GM19193 (cell line): ENCODE measurements around the gene MTR.

Source experiments
- POLR2A ChIP-seq: IDR thresholded peaks from 4 replicates; pipeline ENCODE4 v1.6.1; 2011; ENCODE audit not compliant: insufficient read depth, insufficient read length; ENCODE audit errors: extremely low read depth

The MTR gene

DNA sequence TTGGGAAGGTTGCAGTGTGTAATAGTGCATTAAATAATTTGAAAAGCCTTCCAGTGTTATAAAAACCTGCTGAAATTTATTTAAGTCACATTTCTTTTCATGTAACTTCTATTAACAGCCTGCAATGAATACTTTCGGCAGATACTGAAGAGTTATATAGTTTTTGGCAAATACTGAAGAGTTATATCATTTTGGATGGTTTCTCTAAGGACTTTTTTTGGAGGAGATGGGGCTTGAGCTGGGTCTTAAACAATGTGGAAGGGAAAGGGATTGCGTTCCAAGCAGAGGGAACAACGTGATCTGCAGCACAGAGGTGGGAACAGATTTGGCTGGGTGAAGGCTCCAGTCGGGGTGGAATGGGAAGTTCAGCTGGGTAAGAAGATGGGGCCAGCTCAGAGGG lies 39.8 kb downstream of the MTR start:
- no peak for TF ChIP-seq POLR2A

DNA sequence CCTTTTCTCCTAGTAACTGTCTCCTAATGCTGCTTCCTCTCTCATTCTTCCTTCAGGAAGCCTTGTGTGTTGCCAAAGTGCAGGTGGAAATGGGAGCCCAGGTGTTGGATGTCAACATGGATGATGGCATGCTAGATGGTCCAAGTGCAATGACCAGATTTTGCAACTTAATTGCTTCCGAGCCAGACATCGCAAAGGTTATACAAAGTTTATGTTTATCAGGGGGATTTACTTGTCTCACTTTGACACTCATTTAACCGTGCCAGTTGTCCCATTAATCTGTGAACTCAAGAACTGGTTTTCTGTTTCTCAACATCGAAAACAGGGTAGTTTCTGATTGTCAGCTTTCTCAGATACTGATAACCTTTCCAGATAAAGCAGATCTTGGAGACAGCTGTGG lies 40.4 kb downstream of the MTR start:
- no peak for TF ChIP-seq POLR2A

DNA sequence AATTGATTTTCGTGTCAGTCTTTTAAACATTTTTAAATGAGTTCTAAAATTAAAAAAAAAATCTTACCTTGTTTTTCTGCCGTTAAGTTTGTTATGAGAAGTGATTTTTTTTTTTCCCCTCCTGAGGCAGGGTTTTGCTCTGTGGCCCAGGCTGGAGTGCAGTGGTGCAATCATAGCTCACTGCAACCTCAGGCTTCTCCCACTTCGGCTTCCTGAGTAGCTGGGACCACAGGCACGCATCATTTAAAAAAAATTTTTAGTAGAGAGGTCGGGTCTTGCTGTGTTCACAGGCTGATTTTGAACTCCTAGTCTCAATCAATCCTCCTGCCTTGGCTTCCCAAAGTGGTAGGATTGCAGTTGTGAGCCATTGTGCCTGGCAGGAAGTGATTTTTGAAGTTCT lies 41.1 kb downstream of the MTR start:
- TF ChIP-seq POLR2A: no peak

DNA sequence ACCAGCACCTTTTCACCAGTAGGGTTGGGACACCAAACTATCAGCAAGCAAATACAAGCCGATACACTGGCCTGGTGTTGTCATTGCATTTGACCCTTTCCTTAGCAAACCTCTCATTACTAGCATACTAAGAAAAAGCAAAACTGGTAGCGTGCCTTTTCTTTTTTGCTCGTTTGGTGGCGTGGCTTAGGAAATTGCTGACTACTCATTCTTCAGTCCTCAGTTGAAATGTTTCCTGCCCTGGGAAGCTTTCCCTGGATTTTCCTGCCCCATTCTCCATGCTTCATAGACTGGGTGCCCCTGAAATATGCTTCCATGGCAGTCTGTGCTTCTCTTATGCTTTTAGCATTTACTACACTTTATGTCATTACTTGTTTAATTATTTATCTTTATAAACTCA lies 42.0 kb downstream of the MTR start:
- no peak for TF ChIP-seq POLR2A

DNA sequence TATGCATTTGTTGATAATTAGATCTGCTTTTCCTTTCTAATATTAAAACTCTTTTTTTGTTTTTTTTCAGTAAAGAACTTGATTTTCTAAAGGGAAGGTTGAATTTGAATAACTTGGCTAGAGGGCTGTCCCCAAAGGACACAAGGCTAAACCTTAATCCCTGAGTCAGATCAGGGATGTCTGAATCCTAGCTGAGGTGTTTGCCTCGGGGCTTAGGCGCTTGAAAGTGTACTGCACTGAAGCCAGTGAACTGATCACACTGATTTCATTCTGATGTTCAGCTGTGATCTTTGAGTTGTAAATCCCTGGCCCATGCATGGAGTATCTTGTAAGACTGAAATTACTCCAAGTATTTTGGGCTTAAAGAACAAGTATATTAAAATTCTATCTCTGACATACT lies 42.8 kb downstream of the MTR start:
- TF ChIP-seq POLR2A: no peak

DNA sequence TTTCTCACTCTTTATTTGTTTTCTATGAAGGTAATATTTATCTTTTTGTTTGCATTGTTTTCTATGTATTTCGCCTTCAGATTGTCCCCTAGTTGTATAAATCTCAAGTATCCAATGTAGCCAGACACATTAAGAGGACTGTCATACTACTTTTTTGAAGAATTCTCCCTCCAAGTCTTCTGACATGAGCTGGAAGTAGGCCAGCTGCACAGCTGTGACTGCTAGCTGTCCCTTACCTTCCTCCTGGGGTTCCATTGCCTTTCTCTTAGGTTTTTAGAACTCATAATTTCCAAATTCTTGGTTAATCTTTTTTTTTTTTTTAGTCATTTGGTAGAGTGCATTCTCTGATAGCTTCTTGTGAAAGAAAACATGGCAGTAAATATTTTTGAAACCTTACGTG lies 46.2 kb downstream of the MTR start:
- TF ChIP-seq POLR2A: no peak

DNA sequence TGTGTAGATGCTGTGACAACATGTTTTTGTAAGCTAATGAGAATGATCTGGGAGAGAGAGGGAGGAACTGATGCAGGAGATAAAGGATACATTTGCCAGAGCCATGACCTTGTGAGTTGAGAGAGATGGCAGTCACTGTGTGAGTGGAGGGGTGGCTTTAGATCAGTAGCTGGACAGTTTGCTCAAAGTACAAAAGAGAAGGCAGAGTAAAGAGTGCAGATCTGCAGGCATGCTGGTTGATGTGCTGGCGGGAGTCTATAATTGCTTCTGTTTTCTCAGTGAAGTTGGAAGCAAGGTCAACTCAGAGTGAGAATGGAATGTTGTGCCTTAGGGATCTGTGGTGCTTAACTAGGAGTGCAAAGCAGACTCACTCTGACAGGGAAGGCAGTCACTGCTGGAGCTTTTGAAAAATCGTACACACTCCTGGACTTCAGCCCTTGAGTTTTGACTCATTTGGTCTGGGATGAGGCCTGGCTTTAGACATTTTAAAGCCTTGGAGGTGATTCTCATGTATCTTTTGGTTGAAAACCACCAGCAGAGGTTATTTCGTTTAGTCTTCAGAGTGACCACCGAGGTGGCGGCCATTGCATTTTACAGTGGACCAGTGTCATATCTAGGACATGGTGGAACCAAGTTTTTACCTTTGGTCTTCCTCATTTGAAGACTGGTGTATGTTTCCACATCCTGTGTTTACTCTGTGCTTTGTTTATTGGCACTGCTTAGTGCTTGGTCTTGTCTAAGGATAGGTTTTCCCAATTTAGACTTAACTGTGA lies 49.6 kb downstream of the MTR start:
- no peak for TF ChIP-seq POLR2A

DNA sequence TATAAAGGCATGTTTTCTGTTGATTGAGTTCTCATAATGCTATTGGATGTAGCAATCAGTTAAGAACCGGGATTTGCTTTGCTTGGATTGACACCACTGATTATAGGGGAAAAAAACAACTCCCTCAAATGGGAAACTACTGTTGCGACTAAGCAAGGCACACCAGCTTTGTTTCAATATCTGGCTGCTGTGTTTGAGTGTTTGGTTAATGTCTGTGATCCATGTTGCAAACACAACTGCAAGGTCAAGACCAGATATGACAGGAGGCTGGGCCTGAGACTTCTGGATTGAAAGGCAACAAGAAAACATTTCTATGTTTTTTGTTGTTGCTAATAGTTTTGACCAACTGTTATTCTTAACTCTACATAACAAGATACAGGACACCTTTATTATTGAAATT lies 50.7 kb downstream of the MTR start:
- TF ChIP-seq POLR2A: no peak

DNA sequence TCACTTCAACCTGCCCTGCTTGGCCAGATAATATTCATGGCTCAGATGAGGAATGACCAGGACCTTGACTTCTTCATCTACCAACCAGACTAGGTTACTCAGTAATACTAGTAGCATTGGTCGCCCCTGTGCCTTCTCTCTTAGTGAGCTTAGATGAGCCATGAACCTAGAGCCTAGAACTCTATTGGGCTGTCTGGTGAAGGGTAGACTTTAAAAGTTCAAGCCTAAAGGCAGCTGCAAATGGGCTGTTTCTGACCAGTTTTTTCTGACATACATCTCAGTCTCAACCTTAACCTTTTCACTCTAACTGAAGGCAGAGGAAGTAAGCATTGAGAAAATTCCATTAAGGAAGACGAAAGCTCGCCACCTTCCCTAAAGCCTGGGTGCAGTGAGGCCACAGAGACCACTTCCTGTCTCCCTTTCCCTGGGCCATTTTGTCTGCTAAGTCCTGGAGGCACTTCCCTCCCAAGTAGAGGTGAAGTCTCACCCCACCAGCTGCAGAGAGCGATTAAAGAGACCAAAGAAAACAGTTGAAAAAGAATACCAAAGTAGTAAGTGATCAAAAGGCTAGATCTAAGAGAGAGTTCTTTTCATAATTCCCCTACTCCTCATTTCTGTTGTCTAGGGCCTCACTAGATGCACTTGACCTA lies 53.3 kb downstream of the MTR start:
- no peak for TF ChIP-seq POLR2A

DNA sequence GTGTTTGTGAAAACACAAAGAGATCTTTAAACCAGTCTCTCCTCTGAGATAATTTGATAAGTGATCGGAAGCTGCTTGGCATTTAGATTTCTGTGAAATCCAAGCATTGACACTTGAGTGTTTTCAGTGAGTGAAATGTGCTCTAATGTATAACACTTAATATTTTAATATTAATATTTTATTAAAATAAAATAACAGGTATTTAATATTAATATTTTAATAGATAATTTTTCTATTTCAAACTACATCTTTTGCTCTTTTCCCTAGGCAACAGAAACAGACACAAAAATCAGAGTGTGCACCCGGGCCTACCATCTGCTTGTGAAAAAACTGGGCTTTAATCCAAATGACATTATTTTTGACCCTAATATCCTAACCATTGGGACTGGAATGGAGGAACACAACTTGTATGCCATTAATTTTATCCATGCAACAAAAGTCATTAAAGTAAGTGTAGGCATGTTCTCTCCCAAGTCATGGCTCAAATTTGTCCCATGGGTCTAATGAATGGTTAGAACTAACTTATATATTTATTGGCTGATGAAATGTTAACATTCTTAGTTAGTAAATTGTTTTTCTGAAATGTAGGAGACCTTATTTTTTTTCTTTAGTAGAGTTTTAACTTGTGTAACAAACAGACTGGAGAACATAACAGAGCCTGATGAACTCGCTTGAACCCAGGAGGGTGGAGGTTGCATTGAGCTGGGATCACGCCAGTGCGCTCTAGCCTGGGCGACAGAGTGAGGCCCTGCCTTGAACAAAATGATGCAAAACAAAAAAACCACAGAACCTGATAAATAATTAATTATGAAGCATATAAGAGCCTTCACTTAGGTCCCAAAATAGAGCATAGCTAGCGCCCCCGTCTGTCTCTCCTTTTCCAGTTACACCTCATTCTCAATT lies 55.2 kb downstream of the MTR start:
- no peak for TF ChIP-seq POLR2A

DNA sequence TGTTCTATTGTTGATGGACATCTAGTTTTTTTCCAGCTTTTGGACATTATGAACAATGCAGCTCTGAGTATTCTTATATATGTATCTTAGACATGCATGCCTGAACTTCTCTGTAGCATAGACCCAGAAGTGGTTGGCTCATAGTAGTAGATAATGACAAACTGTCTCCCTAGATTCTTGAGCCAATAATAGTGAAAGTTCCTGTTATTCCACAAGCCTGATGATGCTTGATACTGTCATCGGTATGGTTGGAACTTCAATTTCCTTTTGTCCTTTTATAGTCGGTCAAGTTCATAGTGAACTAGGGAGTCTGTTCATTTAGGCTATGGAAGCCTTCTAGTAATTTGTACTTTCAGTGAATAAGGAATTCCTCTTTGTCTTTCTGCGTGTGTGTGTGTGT lies 56.8 kb downstream of the MTR start:
- TF ChIP-seq POLR2A: no peak

DNA sequence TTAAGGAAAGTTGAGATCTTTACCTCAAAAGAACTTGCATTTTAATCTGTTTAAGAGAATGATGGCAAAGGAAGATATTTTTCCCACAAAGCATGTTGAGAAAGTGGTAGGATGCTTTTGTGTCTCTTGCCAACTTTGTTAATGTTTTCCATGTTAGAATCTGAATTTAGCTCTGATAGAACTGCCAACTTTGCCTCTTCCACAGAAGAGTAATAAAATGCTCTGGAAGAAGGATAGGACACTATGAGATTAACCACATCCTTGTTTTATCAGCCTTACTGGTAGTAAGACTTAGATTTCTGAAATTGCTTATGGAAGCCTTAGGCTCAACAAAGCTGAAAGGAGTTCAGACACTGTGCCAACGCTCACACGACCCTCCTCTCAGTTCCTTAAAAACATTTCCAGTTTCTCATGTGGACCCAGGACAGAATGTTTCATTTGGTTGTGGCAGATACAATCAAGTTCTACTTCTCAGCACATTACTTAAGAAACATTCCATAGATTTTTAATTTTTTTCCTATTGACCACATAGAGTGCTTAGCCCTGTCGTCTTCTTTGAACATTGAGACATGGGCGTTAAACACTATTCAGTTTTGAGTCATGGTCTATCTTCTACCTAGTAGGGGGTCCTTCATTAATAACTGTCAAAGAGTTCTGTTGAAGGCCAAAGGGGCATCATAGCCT lies 59.0 kb downstream of the MTR start:
- no peak for TF ChIP-seq POLR2A

DNA sequence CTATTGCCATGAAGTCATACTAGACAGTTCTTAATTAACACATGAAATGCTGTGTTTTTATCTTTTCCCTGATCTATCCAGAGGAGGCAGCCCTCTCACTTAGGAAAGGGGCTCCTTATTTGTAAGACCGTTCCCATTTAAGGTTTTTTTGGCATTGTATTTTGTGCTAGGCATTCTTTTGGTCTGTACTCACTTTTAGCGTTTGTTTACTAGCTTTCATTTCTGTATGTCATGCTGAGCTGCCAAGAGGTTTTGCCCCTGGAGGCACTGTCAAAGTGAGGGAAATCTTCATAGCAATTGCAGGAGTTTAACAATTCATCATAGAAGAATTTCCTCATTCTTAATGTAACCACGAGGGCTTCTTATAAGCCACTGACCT lies 59.5 kb downstream of the MTR start:
- no peak for TF ChIP-seq POLR2A

DNA sequence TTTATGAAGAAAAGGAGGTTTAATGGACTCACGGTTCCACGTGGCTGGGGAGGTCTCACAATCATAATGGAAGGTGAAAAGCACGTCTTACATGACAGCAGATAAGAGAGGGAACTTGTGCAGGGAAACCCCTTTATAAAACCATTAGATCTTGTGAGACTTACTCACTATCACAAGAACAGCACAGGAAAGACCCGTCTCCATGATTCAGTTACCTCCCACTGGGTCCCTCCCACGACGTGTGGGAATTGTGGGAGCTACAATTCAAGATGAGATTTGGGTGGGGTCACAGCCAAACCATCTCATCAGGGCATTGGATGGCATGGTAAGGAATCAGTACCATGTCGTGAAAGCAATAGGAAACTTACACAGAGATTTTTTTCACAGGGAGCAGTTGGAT lies 63.1 kb downstream of the MTR start:
- TF ChIP-seq POLR2A: no peak

DNA sequence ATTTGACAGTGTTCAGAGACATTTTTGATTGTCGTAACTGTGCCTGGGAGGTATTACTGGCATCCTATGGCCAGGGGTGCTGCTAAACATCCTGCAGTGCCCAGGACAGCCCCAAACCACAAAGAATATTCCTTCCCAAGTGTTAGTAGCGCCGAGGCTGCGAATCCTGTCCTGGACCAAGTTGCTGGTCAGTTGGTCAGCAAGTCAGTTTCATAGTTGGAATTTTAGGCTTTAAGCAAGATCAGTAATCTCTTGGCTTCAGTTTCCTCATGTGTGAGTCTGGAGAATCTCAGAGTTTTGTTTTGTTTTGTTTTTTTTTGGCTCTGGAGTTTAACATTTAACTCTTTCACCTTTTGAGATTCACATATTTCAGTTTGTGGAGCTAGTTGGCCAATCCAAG lies 65.0 kb downstream of the MTR start:
- TF ChIP-seq POLR2A: no peak
